ENCODE data around the gene MUC6. TPM values are rescaled to one million over a fixed set of nuclear protein-coding genes. Genes with fewer than 3 reads are reported as not detected.

The MUC6 gene, protein sequence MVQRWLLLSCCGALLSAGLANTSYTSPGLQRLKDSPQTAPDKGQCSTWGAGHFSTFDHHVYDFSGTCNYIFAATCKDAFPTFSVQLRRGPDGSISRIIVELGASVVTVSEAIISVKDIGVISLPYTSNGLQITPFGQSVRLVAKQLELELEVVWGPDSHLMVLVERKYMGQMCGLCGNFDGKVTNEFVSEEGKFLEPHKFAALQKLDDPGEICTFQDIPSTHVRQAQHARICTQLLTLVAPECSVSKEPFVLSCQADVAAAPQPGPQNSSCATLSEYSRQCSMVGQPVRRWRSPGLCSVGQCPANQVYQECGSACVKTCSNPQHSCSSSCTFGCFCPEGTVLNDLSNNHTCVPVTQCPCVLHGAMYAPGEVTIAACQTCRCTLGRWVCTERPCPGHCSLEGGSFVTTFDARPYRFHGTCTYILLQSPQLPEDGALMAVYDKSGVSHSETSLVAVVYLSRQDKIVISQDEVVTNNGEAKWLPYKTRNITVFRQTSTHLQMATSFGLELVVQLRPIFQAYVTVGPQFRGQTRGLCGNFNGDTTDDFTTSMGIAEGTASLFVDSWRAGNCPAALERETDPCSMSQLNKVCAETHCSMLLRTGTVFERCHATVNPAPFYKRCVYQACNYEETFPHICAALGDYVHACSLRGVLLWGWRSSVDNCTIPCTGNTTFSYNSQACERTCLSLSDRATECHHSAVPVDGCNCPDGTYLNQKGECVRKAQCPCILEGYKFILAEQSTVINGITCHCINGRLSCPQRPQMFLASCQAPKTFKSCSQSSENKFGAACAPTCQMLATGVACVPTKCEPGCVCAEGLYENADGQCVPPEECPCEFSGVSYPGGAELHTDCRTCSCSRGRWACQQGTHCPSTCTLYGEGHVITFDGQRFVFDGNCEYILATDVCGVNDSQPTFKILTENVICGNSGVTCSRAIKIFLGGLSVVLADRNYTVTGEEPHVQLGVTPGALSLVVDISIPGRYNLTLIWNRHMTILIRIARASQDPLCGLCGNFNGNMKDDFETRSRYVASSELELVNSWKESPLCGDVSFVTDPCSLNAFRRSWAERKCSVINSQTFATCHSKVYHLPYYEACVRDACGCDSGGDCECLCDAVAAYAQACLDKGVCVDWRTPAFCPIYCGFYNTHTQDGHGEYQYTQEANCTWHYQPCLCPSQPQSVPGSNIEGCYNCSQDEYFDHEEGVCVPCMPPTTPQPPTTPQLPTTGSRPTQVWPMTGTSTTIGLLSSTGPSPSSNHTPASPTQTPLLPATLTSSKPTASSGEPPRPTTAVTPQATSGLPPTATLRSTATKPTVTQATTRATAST (N-terminal part only)
- not detected in 2 replicates for total RNA-seq

DNA sequence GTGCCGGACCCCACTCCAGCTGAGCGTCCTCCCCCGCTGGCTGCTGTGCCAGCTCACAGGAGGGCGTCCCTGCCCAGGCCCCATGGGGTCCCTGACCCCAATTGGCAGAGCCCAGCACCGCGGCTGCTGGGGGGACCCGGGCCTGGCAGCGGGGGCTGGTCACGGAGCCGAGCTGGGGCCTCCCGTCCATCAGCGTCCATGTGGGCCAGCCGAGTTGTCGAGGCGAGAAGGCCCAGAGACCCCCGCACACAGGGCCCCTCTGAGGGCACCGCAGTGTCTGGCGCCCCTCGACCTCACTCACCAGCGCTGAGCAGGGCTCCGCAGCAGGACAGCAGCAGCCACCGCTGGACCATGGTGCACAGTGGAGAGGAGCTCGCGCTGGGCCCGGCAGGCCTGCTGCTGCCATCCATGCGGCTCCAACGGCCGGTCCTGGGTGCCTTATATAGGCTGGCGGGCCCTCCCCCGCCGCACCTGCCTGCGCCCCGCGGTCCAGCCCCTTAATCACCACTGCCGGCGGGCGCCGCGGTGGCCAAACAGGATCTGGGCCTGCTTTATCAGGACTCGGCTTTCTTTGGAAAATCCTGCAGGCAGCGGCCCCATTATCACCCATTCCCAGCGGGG lies at the start of gene MUC6:
Gene MUC6, minus strand, starts transcription at position 416 of the 621 bp plus-strand sequence. Its CDS starts 63 bp downstream, at position 353.

GRCh38 chr11:1074244-1075221 lies 38.0 kb upstream of the MUC6 start, which contains the start of gene MUC2:
MUC2 (plus strand) TSS chr11:1074874.

Other genes with a start within 250 kb of the MUC6 start
- 0.53 and 1.4 TPM in 2 replicates for gene CEND1, start 246.6 kb downstream of the MUC6 start, total RNA-seq
- gene SLC25A22, start 238.4 kb downstream of the MUC6 start, total RNA-seq: 11.6 and 13.6 TPM in 2 replicates
- gene PIDD1, start 231.5 kb downstream of the MUC6 start, total RNA-seq: 11.1 and 11.3 TPM in 2 replicates
- gene RPLP2, start 226.8 kb downstream of the MUC6 start, total RNA-seq: 212 and 248 TPM in 2 replicates
- 27.0 and 34.1 TPM in 2 replicates for gene PNPLA2, start 217.8 kb downstream of the MUC6 start, total RNA-seq
- gene CRACR2B, start 208.8 kb downstream of the MUC6 start, total RNA-seq: 4.1 and 5.6 TPM in 2 replicates
- 285 and 314 TPM in 2 replicates for gene CD151, start 203.8 kb downstream of the MUC6 start, total RNA-seq
- gene POLR2L, start 194.2 kb downstream of the MUC6 start, total RNA-seq: 99.7 and 114 TPM in 2 replicates
- 84.0 and 93.8 TPM in 2 replicates for gene TSPAN4, start 193.9 kb downstream of the MUC6 start, total RNA-seq
- gene CHID1, start 125.9 kb downstream of the MUC6 start, total RNA-seq: 38.3 and 45.3 TPM in 2 replicates
- gene AP2A2, start 110.8 kb downstream of the MUC6 start, total RNA-seq: 81.3 and 86.6 TPM in 2 replicates
- gene MUC2, start 38.2 kb upstream of the MUC6 start, total RNA-seq: not detected in 2 replicates
- gene MUC5AC, start 121.2 kb upstream of the MUC6 start, total RNA-seq: not detected in 2 replicates
- under 0.01 TPM in 1 of 2 replicates, not detected in the other for gene MUC5B, start 186.3 kb upstream of the MUC6 start, total RNA-seq